ENCODE measurements around the gene PDXK. TPM values are rescaled to one million over a fixed set of nuclear protein-coding genes. Genes with fewer than 3 reads are reported as not detected.
"Not testable (repeated sequence)": the region's sequence is repeated elsewhere in the genome, so short reads cannot be mapped to it uniquely, and the experiment has no call there.

The PDXK gene
- total RNA-seq = 10 to 100 TPM; 45.0 to 66.0 (median 57.4) TPM

- Histone ChIP-seq H3K36me3 (peaks cover 9% of the 10 kb centered on the region), H3K27me3 (no peaks in the 10 kb centered on the region), H3K4me3 (peak within 1 kb of the TSS; percentile 86), H3K9me3 (no peaks in the 10 kb centered on the region), H3K4me1 (peaks cover 34% of the 10 kb centered on the region), H3K27ac (peak within 1 kb of the TSS; percentile 91)
- peak in 1 of 2 donors; percentile 88 for DNase-seq (ENCODE audit: low spot score in 2 of 2)
- WGBS = no CpG with 5 or more reads among the region's 117 CpGs
- TF ChIP-seq EP300 (IDR thresholded peaks at IDR 0.05) (no peak), POLR2A (IDR thresholded peaks at IDR 0.05) (peak in 1 of 2 donors; percentile 79), POLR2AphosphoS5 (IDR thresholded peaks at IDR 0.05) (peak in 2 of 3 donors; percentile 40 to 55), CTCF (IDR thresholded peaks at IDR 0.05) (no peak)
Observed at GRCh38 chr21:43718872-43719747, at the start of gene PDXK. TSS of gene PDXK (plus strand) at chr21:43719129. CDS start at chr21:43719295, 166 bp downstream.

DNA sequence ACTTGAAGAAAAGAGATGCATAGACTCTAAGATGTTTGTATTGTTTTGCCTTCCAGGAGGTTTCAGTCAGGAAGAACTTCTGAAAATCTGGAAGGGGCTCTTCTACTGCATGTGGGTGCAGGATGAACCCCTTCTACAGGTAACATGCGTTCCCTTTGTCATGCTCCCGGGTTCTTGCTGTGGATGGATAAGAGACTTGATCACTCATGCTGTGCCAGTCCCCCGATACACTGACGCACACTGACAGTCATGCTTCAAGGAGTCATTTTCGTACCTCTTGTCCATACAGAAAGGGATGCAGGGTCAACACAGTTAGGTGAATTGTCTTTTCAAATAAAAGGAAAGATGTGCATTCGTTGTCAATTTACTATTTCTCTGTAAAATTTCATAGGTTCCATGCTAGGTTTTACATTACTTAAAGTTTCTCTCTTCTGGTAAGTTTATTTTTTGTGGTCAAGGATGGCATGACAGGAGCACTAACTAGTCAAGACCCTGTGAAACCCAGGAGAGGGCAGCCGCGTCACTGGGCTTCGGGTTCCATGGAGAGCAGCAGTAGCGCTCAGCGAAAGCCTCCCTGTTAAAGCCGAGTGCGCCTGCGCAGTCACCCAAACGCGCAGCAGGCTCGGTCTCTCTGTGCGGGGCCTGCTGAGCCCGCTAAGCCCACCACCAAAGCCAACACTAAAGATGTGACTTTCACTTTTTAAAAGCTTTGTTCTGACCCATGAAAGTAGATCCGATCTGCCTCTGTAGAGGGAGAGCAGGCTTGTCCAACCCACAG is 48.9 kb upstream of the PDXK start:
- no peak overlapping the region for H3K4me3 ChIP-seq
- peaks cover 3% of the 10 kb centered on the region for H3K4me1 ChIP-seq
- no peaks in the 10 kb centered on the region for H3K9me3 ChIP-seq
- H3K27me3 ChIP-seq = no peaks in the 10 kb centered on the region
- no peak overlapping the region for H3K27ac ChIP-seq
- H3K36me3 ChIP-seq = peaks cover 49% of the 10 kb centered on the region
- DNase-seq (ENCODE audit: low spot score in 2 of 2) = no peak
- TF ChIP-seq POLR2AphosphoS5 (IDR thresholded peaks at IDR 0.05) = no peak
- no peak for TF ChIP-seq EP300 (IDR thresholded peaks at IDR 0.05)
- no peak for TF ChIP-seq CTCF (IDR thresholded peaks at IDR 0.05)
- no peak for TF ChIP-seq POLR2A (IDR thresholded peaks at IDR 0.05)
- 90% methylated on average over 20 of the region's 20 CpGs for WGBS

DNA sequence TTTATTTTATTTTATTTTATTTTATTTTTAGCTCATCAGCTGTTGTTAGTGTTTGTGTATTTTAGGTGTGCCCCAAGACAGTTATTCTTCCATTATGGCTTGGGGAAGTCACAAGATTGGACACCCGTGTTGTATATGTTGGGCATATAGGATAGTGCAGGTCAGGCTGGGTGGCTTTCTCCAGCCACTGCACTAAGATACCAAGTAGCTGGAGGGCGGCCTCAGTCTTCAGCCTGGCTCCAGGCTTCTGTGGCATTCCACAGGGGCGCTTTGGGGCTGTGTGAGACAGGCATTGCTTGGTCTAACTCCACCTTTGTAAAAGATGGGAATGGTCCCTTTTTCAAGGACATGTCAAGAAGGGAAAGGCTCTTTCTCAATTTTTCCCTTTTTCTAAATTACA is 43.1 kb upstream of the PDXK start:
- H3K36me3 ChIP-seq = peaks cover 75% of the 10 kb centered on the region
- no peak for TF ChIP-seq CTCF (IDR thresholded peaks at IDR 0.05)
- no peak for TF ChIP-seq EP300 (IDR thresholded peaks at IDR 0.05)

GRCh38 chr21:43676391-43676790 is 42.5 kb upstream of the PDXK start:
- Histone ChIP-seq H3K4me3 (no peak overlapping the region), H3K9me3 (no peaks in the 10 kb centered on the region), H3K36me3 (peaks cover 75% of the 10 kb centered on the region), H3K4me1 (no peaks in the 10 kb centered on the region), H3K27me3 (no peaks in the 10 kb centered on the region), H3K27ac (no peak overlapping the region)
- 95% methylated on average over 9 of the region's 15 CpGs for WGBS
- TF ChIP-seq EP300 (IDR thresholded peaks at IDR 0.05) (no peak), CTCF (IDR thresholded peaks at IDR 0.05) (no peak), POLR2AphosphoS5 (IDR thresholded peaks at IDR 0.05) (no peak), POLR2A (IDR thresholded peaks at IDR 0.05) (no peak)
- DNase-seq (ENCODE audit: low spot score in 2 of 2) = no peak

More for the DNA sequence above, 43.1 kb upstream of the PDXK start:
- no peak overlapping the region for H3K4me3 ChIP-seq
- H3K4me1 ChIP-seq = no peaks in the 10 kb centered on the region
- 90% methylated on average over 3 of the region's 3 CpGs for WGBS
- no peaks in the 10 kb centered on the region for H3K9me3 ChIP-seq
- DNase-seq (ENCODE audit: low spot score in 2 of 2) = no peak
- no peaks in the 10 kb centered on the region for H3K27me3 ChIP-seq
- H3K27ac ChIP-seq = no peak overlapping the region

DNA sequence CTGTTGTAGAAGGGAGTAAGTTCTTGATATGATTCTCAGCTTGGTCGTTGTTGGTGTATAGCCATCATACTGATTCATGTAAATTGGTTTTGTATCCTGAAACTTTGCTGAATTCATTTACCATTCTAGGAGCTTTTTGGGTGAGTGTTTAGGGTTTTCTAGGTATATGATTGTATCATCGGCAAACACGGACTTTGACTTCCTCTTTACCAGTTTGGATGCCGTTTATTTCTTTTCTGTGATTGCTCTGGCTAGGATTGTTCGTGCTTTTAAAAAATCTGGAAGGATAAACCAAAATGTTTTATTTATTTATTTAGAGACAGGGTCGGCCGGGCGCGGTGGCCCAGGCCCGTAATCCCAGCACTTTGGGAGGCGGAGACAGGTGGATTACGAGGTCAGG is 39.0 kb upstream of the PDXK start:
- Histone ChIP-seq H3K27me3 (no peaks in the 10 kb centered on the region), H3K4me3 (no peak overlapping the region), H3K36me3 (peaks cover 70% of the 10 kb centered on the region), H3K9me3 (no peaks in the 10 kb centered on the region), H3K4me1 (no peaks in the 10 kb centered on the region), H3K27ac (no peak overlapping the region)
- no peak for TF ChIP-seq CTCF (IDR thresholded peaks at IDR 0.05)
- TF ChIP-seq POLR2A (IDR thresholded peaks at IDR 0.05) = no peak
- no peak for TF ChIP-seq POLR2AphosphoS5 (IDR thresholded peaks at IDR 0.05)
- TF ChIP-seq EP300 (IDR thresholded peaks at IDR 0.05) = no peak
- 97% methylated on average over 12 of the region's 12 CpGs for WGBS
- DNase-seq (ENCODE audit: low spot score in 2 of 2) = no peak

DNA sequence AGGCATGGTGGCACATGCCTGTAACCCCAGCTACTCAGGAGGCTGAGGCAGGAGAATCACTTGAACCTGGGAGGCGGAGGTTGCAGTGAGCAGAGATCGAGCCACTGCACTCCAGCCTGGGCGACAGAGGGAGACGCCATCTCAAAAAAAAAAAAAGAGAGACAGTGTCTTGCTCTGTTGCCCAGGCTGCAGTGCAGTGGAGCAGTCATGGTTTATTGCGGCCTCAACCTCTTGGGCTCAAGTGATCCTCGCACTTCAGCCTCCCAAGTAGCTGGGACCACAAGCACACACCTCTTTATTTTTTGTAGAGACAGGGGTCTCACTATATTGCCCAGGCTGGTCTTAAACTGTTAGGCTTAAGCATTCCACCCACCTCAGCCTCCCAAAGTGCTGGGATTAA is 38.5 kb upstream of the PDXK start:
- H3K27ac ChIP-seq; H3K9me3 ChIP-seq; DNase-seq (ENCODE audit: low spot score in 2 of 2); H3K27me3 ChIP-seq; H3K4me3 ChIP-seq; H3K4me1 ChIP-seq: not testable (repeated sequence)
- 96% methylated on average over 6 of the region's 6 CpGs for WGBS
- peaks cover 70% of the 10 kb centered on the region for H3K36me3 ChIP-seq
